AG09319 (cell line): ENCODE data around the gene MATN1.

Source experiments
- DNase-seq: peaks from one replicate; pipeline ENCODE4 v3.0.0-alpha.2; 2010; ENCODE audit warnings: low read depth; ENCODE audit errors: extremely low read depth
- TF ChIP-seq, protein P1 (sequence below): IDR thresholded peaks from 2 replicates; pipeline ENCODE4 v1.5.1; 2011; ENCODE audit warnings: low read depth, mild to moderate bottlenecking, inconsistent platforms, low read length, moderate library complexity

The MATN1 gene

GRCh38 chr1:30721812-30722537 is 1.4 kb downstream of the MATN1 start:
- DNase-seq, result no peak
- TF ChIP-seq, protein P1, sequence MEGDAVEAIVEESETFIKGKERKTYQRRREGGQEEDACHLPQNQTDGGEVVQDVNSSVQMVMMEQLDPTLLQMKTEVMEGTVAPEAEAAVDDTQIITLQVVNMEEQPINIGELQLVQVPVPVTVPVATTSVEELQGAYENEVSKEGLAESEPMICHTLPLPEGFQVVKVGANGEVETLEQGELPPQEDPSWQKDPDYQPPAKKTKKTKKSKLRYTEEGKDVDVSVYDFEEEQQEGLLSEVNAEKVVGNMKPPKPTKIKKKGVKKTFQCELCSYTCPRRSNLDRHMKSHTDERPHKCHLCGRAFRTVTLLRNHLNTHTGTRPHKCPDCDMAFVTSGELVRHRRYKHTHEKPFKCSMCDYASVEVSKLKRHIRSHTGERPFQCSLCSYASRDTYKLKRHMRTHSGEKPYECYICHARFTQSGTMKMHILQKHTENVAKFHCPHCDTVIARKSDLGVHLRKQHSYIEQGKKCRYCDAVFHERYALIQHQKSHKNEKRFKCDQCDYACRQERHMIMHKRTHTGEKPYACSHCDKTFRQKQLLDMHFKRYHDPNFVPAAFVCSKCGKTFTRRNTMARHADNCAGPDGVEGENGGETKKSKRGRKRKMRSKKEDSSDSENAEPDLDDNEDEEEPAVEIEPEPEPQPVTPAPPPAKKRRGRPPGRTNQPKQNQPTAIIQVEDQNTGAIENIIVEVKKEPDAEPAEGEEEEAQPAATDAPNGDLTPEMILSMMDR, result no peak

DNA sequence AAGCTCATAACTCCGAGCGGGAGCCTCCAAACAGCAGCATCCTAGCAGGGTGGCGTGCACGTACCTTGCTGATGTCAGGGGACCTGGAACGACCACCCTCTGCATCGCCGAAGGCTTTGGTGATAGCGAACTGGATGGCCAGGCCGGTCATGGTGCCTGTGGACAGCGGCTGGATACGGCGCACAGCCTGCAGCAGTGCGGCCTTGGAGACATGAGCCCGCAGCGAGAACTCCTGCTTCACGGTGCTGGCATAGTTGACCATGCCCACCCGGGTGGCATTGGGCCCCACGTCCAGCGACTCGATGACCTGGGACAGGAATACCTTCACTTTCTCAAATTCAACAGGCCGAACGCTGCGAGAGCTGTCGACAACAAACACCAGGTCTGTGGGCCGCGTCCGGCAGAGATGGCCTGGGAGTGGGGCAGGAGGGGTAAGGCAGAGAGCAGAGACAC is 2.0 kb downstream of the MATN1 start:
- TF ChIP-seq, protein P1, result no peak
- DNase-seq, result no peak

DNA sequence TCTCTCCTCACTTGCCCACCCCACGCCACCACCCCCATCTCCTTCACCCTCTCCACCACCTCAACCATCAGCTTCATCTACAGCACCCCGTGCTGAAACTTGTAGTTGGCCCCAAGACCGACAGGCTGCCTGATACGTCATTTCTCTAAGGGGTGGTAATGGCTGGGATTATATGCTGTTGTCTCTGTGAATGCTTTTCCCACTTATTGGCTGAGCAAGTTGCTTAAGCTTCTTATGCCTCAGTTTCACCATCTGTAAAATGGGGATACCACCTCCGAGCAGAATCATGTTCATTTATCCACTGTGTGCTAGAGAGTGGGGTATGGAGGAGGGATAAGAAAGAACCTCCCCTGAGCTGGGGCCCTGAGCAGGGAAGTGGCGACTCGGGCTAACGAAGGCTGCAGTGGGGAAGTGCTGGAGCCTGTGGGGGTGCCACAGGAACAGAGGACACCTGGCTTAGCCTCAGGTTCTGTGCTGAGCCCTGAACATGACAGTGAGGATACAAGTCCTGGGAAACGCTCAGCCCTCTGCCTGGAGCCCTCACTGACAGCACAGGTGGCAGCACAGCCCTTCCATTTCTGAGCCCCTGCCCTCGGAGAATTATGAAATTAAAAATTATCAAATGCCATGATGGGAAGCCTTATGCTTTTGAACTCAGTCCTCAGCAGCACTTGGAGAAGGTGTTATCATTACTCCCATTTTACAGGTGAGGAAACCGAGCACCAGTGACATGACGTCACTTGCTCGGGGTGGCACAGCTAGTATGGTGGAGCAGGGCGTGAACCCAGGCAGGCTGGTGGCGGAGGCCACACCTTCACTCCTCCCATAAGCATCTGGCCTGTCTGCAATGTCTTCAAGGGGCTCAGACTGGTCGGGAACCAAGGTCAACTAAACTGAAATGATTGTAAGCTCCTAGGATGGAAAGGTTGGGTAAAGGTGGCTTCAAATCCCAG is 2.8 kb downstream of the MATN1 start:
- no peak for DNase-seq
- TF ChIP-seq, protein P1, result no peak

DNA sequence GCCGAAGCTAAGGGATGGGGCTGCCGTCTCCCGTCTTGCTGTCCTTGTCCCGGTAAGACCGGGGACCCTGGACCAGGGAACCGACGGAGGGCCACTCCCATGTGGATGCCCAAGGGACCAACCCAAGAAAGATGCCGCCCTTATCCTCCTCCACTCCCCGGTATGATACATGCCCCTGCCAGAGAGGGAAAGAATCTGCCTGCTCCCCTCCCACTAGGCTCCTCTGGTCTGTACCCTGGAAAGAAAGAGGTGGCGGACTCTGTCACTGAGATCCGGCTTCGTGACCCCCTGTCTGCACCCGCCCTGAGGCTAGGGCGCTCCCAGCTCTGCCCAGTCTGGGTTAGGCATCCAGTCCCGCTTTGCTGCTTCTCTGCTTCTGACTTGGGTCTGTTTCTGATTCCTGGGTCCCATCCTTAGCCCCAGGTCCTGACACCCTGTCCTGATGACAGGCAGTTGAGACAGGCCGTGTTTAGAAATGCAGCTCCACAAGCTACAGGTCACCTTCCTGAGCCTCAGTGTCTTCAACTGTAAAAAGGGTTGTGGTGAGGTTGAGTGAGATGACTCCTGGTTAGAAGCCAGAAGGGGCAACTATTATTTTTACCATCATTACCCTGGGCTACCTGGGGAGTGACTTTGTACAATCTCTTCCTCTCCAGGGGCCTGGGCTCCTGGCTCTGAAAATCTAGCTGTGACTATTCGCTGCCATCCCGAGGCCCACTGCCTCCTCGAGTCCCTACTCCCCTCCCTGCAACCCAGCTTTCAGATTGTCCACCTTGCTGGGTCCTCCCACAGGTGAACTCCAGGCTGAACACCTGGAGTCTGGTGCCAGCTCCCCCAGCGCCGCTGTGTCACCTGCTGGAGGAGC is 3.7 kb downstream of the MATN1 start:
- TF ChIP-seq, protein P1, result no peak
- DNase-seq, result no peak

GRCh38 chr1:30718636-30719405 is 4.6 kb downstream of the MATN1 start:
- DNase-seq, result peak; percentile 97

GRCh38 chr1:30718091-30718635 is 5.2 kb downstream of the MATN1 start:
- TF ChIP-seq, protein P1, result no peak
- DNase-seq, result peak; percentile 95

More at GRCh38 chr1:30718636-30719405, 4.6 kb downstream of the MATN1 start:
- TF ChIP-seq, protein P1, result peak; percentile 87
